Measurements from ENCODE around the gene TOX3. TPM values are rescaled to one million over a fixed set of nuclear protein-coding genes. Genes with fewer than 3 reads are reported as not detected.

The TOX3 gene
- total RNA-seq, 1 experiment from 2014 or later = 20.2 TPM

- TF ChIP-seq CTCF (conservative IDR thresholded peaks at IDR 0.05) = no peak
- no peaks in the 10 kb centered on the region for H3K27me3 Mint-ChIP-seq (ENCODE audit: low read depth)
- Histone ChIP-seq H4K20me1 (ENCODE audit: control insufficient read depth, insufficient read depth, insufficient read length) (no peaks in the 10 kb centered on the region), H3K27me3 (ENCODE audit: insufficient read depth, low read length) (no peaks in the 10 kb centered on the region), H3K4me1 (ENCODE audit: insufficient read depth, low read length) (peaks cover 9% of the 10 kb centered on the region; the same call in 1 of the 2 replicates), H2BK15ac (ENCODE audit: low read depth, low read length) (no peak overlapping the region), H2BK12ac (ENCODE audit: insufficient read length, low read depth, low read length) (no peak overlapping the region), H2AFZ (ENCODE audit: low read length) (no peak overlapping the region), H3K9me3 (ENCODE audit: control insufficient read depth, low read depth, low read length) (no peaks in the 10 kb centered on the region), H2BK5ac (ENCODE audit: insufficient read length, low read length) (no peak overlapping the region), H3K79me1 (ENCODE audit: insufficient read depth, low read depth, low read length, poor library complexity, severe bottlenecking) (no peaks in the 10 kb centered on the region), H3K14ac (ENCODE audit: insufficient read depth, low read length) (no peak overlapping the region), H3K4ac (ENCODE audit: low read depth, low read length) (no peak overlapping the region), H2AK5ac (ENCODE audit: insufficient read length, low read length) (no peak overlapping the region), H2BK120ac (ENCODE audit: low read depth, low read length, poor library complexity, severe bottlenecking) (no peak overlapping the region), H3K23ac (ENCODE audit: insufficient read length, low read depth, low read length) (no peak overlapping the region), H3T11ph (ENCODE audit: low read length) (no peak overlapping the region), H4K91ac (ENCODE audit: insufficient read length, low read depth, low read length) (no peak overlapping the region), H3K9ac (ENCODE audit: extremely low read depth, insufficient read length, low read length) (no peak overlapping the region), H2BK20ac (ENCODE audit: low read depth, low read length, poor library complexity, severe bottlenecking) (no peak overlapping the region), H3K18ac (ENCODE audit: insufficient read length, low read depth, low read length) (no peak overlapping the region), H4K5ac (ENCODE audit: insufficient read length, low read depth, low read length) (no peak overlapping the region), H3K4me2 (ENCODE audit: insufficient read depth, insufficient read length, low read length) (no peak overlapping the region), H3K27ac (ENCODE audit: insufficient read length, low read depth, low read length) (no peak overlapping the region), H4K8ac (replicated peaks; ENCODE audit: insufficient read length, low read depth, low read length) (no peak overlapping the region), H3K79me2 (ENCODE audit: insufficient read depth, low read length) (no peaks in the 10 kb centered on the region), H3K56ac (ENCODE audit: insufficient read length, low read depth, low read length) (no peak overlapping the region), H3K23me2 (ENCODE audit: insufficient read length, low read depth, low read length, poor library complexity, severe bottlenecking) (no peaks in the 10 kb centered on the region)
- no peak overlapping the region for H3K27ac Mint-ChIP-seq
- no peak for DNase-seq
- H3K9me3 Mint-ChIP-seq = no peaks in the 10 kb centered on the region
- no peak overlapping the region for H3K4me3 Mint-ChIP-seq
- no CpG with 5 or more reads among the region's 7 CpGs for WGBS (ENCODE audit: extremely low coverage, insufficient read length, low lambda C conversion rate)
- H3K4me1 Mint-ChIP-seq = peaks cover 35 to 42% of the 10 kb centered on the region in 2 experiments
- H3K36me3 Mint-ChIP-seq (ENCODE audit: insufficient read depth in 1 of 3, low read depth in 3 of 3) = peaks cover 25 to 85% (median 56%) of the 10 kb centered on the region in 3 experiments
Observed at GRCh38 chr16:52450241-52450640, 96.7 kb downstream of the TOX3 start.

Data from H9 (cell line).